PC-9 (cell line): ENCODE measurements around the gene STXBP2. TPM values are rescaled to one million over a fixed set of nuclear protein-coding genes. Genes with fewer than 3 reads are reported as not detected.

Experiments used
- BruUV-seq: library from RNA; stranded (reverse); fragments of 400-500 nt; replicated peaks from 2 replicates; lab custom pipeline; 2021; lab: Mats Ljungman, UMichigan
- CTCF ChIA-PET: fragments of 300-600 bp; sonication (Branson Sonifier 250); formaldehyde crosslinking; loops from one replicate; lab custom pipeline; 2022; ENCODE audit warnings: antibody characterized with exemption; lab: Charles Lee
- POLR2A ChIA-PET: fragments of 300-600 bp; sonication (Branson Sonifier 250); formaldehyde crosslinking; loops from one replicate; lab custom pipeline; 2022; ENCODE audit warnings: antibody characterized with exemption; ENCODE audit not compliant: unreplicated experiment; lab: Charles Lee
- DNase-seq, 2 experiments: peaks; one replicate each; pipeline versions ENCODE4 v3.0.0 to v3.0.0-alpha.2; 2015 to 2022; ENCODE audit warnings: mixed read lengths in 1 of 2
- H2AFZ ChIP-seq: fragments of 200-600 bp; sonication (generic); 2 replicates; pipeline ENCODE4 v1.8.1; 2017; ENCODE audit warnings: antibody characterized with exemption
- H3F3A ChIP-seq: fragments of 200-600 bp; sonication (generic); 2 replicates; pipeline ENCODE4 v1.8.1; 2017; ENCODE audit warnings: antibody characterized with exemption, mild to moderate bottlenecking, low read depth; ENCODE audit not compliant: insufficient read depth
- H3K27ac ChIP-seq: fragments of 200-600 bp; sonication (generic); 2 replicates; pipeline ENCODE4 v1.6.1; 2016; ENCODE audit warnings: mixed run types
- H3K27me3 ChIP-seq: fragments of 200-600 bp; sonication (generic); 2 replicates; pipeline ENCODE4 v1.6.1; 2016; ENCODE audit warnings: low read depth, mixed run types; ENCODE audit not compliant: insufficient read depth
- H3K36me3 ChIP-seq: fragments of 200-600 bp; sonication (generic); 2 replicates; pipeline ENCODE4 v1.6.1; 2016; ENCODE audit warnings: low read depth, mixed run types
- H3K4me1 ChIP-seq: fragments of 200-600 bp; sonication (generic); replicated peaks from 2 replicates; pipeline ENCODE4 v1.6.1; 2016; ENCODE audit warnings: mixed run types; ENCODE audit not compliant: insufficient read depth
- H3K4me2 ChIP-seq: fragments of 200-600 bp; sonication (generic); 2 replicates; pipeline ENCODE4 v1.6.1; 2017; ENCODE audit warnings: mixed run types
- H3K4me3 ChIP-seq: fragments of 200-600 bp; sonication (generic); 2 replicates; pipeline ENCODE4 v1.6.1; 2016; ENCODE audit warnings: mixed run types
- H3K79me2 ChIP-seq: fragments of 200-600 bp; sonication (generic); 2 replicates; pipeline ENCODE4 v1.6.1; 2017; ENCODE audit warnings: low read depth, mixed run types
- H3K9me2 ChIP-seq: fragments of 200-600 bp; sonication (generic); 2 replicates; pipeline ENCODE4 v1.8.1; 2017; ENCODE audit warnings: mild to moderate bottlenecking; ENCODE audit not compliant: insufficient read depth
- H3K9me3 ChIP-seq: fragments of 200-600 bp; sonication (generic); 2 replicates; pipeline ENCODE4 v1.8.1; 2016; ENCODE audit warnings: low read depth; ENCODE audit not compliant: insufficient read depth
- H4K20me1 ChIP-seq: fragments of 200-600 bp; sonication (generic); 2 replicates; pipeline ENCODE4 v1.8.1; 2017; ENCODE audit not compliant: insufficient read depth
- CTCF ChIP-seq: fragments of 200-600 bp; sonication (generic); conservative IDR thresholded peaks from 2 replicates; pipeline ENCODE4 v1.6.1; 2017; ENCODE audit warnings: mixed run types, antibody characterized with exemption, mild to moderate bottlenecking, moderate library complexity
- EZH2 ChIP-seq: fragments of 200-600 bp; sonication (generic); IDR thresholded peaks from 2 replicates; pipeline ENCODE4 v1.8.0; 2017; ENCODE audit warnings: antibody characterized with exemption, low read depth
- intact Hi-C: fragments of 100-400 bp; cut with micrococcal nuclease; formaldehyde crosslinking; loops from one replicate; pipeline ENCODE4 v1.10.0; 2022; ENCODE audit not compliant: unreplicated experiment
- total RNA-seq: library from RNA; stranded (reverse); gene quantifications from 2 replicates; pipeline ENCODE4 v1.2.3, GENCODE V29; 2021

The STXBP2 gene
- total RNA-seq, 1 experiment from 2014 or later, result 148 TPM

GRCh38 chr19:7636317-7636690 lies 606 bp upstream of the STXBP2 start:
- TF ChIP-seq CTCF, result no peak
- no peak for TF ChIP-seq EZH2
- Histone ChIP-seq H3K4me3 (peak overlapping the region; percentile 89; the same call in 1 of the 2 replicates), H3K9me3 (no peaks in the 10 kb centered on the region; the same call in 1 of the 2 replicates), H3K4me2 (peak overlapping the region; percentile 71), H4K20me1 (peaks cover 13% of the 10 kb centered on the region), H3K9me2 (no peaks in the 10 kb centered on the region), H3K27me3 (no peaks in the 10 kb centered on the region), H3F3A (peaks cover 46% of the 10 kb centered on the region), H3K4me1 (peaks cover 11% of the 10 kb centered on the region; the same call in 1 of the 2 replicates), H3K79me2 (peaks cover 38% of the 10 kb centered on the region), H3K27ac (no peak overlapping the region), H3K36me3 (no peaks in the 10 kb centered on the region), H2AFZ (no peak overlapping the region; the same call in 1 of the 2 replicates)
- DNase-seq, result no peak
- POLR2A ChIA-PET, result no interaction called here
- CTCF ChIA-PET, result no interaction called here
- BruUV-seq, result TSS peak; percentile 25
- intact Hi-C loops, result no loop called here

GRCh38 chr19:7637374-7638256 lies 705 bp downstream of the STXBP2 start:
- Histone ChIP-seq H3K36me3 (no peaks in the 10 kb centered on the region), H2AFZ (peak overlapping the region; percentile 86), H3K9me3 (no peaks in the 10 kb centered on the region; the same call in 1 of the 2 replicates), H3F3A (peaks cover 46% of the 10 kb centered on the region), H3K4me1 (peaks cover 11% of the 10 kb centered on the region; the same call in 1 of the 2 replicates), H4K20me1 (peaks cover 13% of the 10 kb centered on the region), H3K27ac (peak overlapping the region; percentile 37), H3K4me3 (peak overlapping the region; percentile 89), H3K4me2 (peak overlapping the region; percentile 71), H3K9me2 (no peaks in the 10 kb centered on the region), H3K27me3 (no peaks in the 10 kb centered on the region), H3K79me2 (peaks cover 30% of the 10 kb centered on the region)
- no peak for TF ChIP-seq CTCF
- TF ChIP-seq EZH2, result no peak
- ChIA-PET CTCF (interaction anchor here (0.6 to 1.1 kb wide), 2 partner anchors 162 to 170 kb away, joined by 3 to 5 read pairs; no protein-coding TSS in a partner anchor), POLR2A (interaction anchor here (0.7 kb wide), 1 partner anchor 283 kb away, joined by 3 read pairs; no protein-coding TSS in a partner anchor)
- DNase-seq, result peak in 1 of 2 experiments; percentile 41
- intact Hi-C loops, result no loop called here
- TSS peak; percentile 25 for BruUV-seq

DNA sequence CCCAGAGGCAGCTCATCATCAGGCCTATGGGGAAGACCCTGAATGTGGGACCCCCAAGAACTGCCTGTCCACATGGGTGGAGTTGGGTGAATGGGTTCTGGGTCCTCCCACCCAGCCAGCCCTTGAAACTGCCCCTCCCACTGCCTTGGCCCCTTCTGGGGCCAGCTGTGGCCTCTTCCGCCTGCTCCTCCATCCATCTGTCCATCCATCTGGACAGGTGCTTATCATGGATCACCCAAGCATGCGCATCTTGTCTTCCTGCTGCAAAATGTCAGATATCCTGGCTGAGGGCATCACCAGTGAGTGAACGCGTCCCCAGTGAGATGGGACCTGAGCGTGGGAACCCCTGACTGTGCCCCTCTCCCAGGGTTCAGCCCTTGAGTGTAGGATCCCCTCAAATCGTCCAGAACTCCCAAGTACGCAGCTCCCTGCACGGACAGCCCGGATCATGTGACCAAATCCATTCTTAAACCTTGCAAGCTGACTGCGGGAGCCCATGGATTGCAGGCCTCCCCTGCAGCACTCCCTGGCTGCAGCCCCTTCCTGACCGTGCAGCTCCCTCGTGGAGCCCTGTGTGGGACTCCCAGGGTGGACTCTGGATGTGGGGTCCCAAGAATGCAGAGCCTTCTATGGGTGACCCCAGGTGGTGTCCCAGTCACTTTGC lies 2.0 kb downstream of the STXBP2 start:
- CTCF ChIA-PET, result no interaction called here
- H3F3A ChIP-seq, result peaks cover 46% of the 10 kb centered on the region
- H3K79me2 ChIP-seq, result peaks cover 30% of the 10 kb centered on the region
- DNase-seq, result no peak
- H3K4me1 ChIP-seq, result peaks cover 11% of the 10 kb centered on the region; the same call in 1 of the 2 replicates
- intact Hi-C loops, result no loop called here
- H3K9me2 ChIP-seq, result no peaks in the 10 kb centered on the region
- H2AFZ ChIP-seq, result no peak overlapping the region
- no peak for TF ChIP-seq CTCF
- no peak for TF ChIP-seq EZH2
- H4K20me1 ChIP-seq, result peaks cover 13% of the 10 kb centered on the region
- no peak overlapping the region for H3K4me3 ChIP-seq
- POLR2A ChIA-PET, result no interaction called here
- BruUV-seq, result no TSS peak
- no peak overlapping the region for H3K27ac ChIP-seq
- H3K27me3 ChIP-seq, result no peaks in the 10 kb centered on the region
- H3K4me2 ChIP-seq, result no peak overlapping the region
- H3K36me3 ChIP-seq, result no peaks in the 10 kb centered on the region
- H3K9me3 ChIP-seq, result no peaks in the 10 kb centered on the region; the same call in 1 of the 2 replicates
